ENCODE data around the gene TIGAR.

The TIGAR gene

GRCh38 chr12:4320853-4321701 lies at the start of gene TIGAR:
TSS of gene TIGAR (plus strand) at chr12:4321213. CDS start at chr12:4321272, 59 bp downstream.
- peak; percentile 77 to 84 for DNase-seq

GRCh38 chr12:4271717-4272423 lies 49.1 kb upstream of the TIGAR start:
- peak; percentile 90 to 93 for DNase-seq

- DNase-seq, result peak; percentile 57 to 60
Measured at GRCh38 chr12:4272424-4273272, 48.4 kb upstream of the TIGAR start.

- no peak for DNase-seq
Measured at GRCh38 chr12:4273273-4273651, 47.8 kb upstream of the TIGAR start.

- peak; percentile 64 to 71 for DNase-seq
Measured at GRCh38 chr12:4273652-4274395, 47.2 kb upstream of the TIGAR start, which contains the start of gene CCND2. TSS of gene CCND2 (plus strand) at chr12:4273762. CDS start at chr12:4274041, 279 bp downstream.

GRCh38 chr12:4274396-4275015 lies 46.5 kb upstream of the TIGAR start:
- DNase-seq, result no peak

- DNase-seq, result no peak
Measured at GRCh38 chr12:4275016-4275869, 45.8 kb upstream of the TIGAR start.

- no peak for DNase-seq
Measured at GRCh38 chr12:4275870-4276301, 45.1 kb upstream of the TIGAR start.

- DNase-seq, result peak; percentile 83
Measured at GRCh38 chr12:4276524-4277204, 44.3 kb upstream of the TIGAR start.

- DNase-seq, result no peak
Measured at GRCh38 chr12:4277205-4277543, 43.8 kb upstream of the TIGAR start.

GRCh38 chr12:4277857-4278256 lies 43.2 kb upstream of the TIGAR start:
- no peak for DNase-seq

GRCh38 chr12:4278329-4279197 lies 42.5 kb upstream of the TIGAR start:
- DNase-seq, result no peak

- no peak for DNase-seq
Measured at GRCh38 chr12:4279198-4279690, 41.8 kb upstream of the TIGAR start.

- DNase-seq, result no peak
Measured at GRCh38 chr12:4280351-4281163, 40.5 kb upstream of the TIGAR start.

GRCh38 chr12:4281173-4281654 lies 39.8 kb upstream of the TIGAR start:
- no peak for DNase-seq

- DNase-seq, result no peak
Measured at GRCh38 chr12:4282103-4282891, 38.7 kb upstream of the TIGAR start.

- DNase-seq, result no peak
Measured at GRCh38 chr12:4282892-4283511, 38.0 kb upstream of the TIGAR start.

Measured in activated CD4-positive, alpha-beta T cell treated with anti-CD3 and anti-CD28 coated beads, Interleukin-2, amount 50 U/mL, for 4 hours (primary cell).